Neural crest cell (in vitro differentiated cells): ENCODE data around the gene TNRC6B. TPM values are rescaled to one million over a fixed set of nuclear protein-coding genes. Genes with fewer than 3 reads are reported as not detected.
"Not testable (repeated sequence)": the region's sequence is repeated elsewhere in the genome, so short reads cannot be mapped to it uniquely, and the experiment has no call there.

Experiments
- DNase-seq: peaks from one replicate; pipeline ENCODE4 v3.0.0; 2021; ENCODE audit warnings: low read depth, mixed read lengths, low spot score
- H3K27ac Mint-ChIP-seq: one replicate; pipeline ENCODE4 v1.8.0; 2021; ENCODE audit warnings: mild to moderate bottlenecking, mixed read lengths; ENCODE audit not compliant: unreplicated experiment
- H3K27me3 Mint-ChIP-seq: 2 replicates; pipeline ENCODE4 v1.8.0; 2021; ENCODE audit warnings: low read depth, mild to moderate bottlenecking, mixed read lengths
- H3K36me3 Mint-ChIP-seq: 2 replicates; pipeline ENCODE4 v1.8.0; 2021; ENCODE audit warnings: low read depth, mild to moderate bottlenecking, mixed read lengths
- H3K4me1 Mint-ChIP-seq: 2 replicates; pipeline ENCODE4 v1.8.0; 2021; ENCODE audit warnings: mixed read lengths
- H3K4me3 Mint-ChIP-seq: one replicate; pipeline ENCODE4 v1.8.0; 2021; ENCODE audit warnings: mild to moderate bottlenecking, mixed read lengths
- H3K9me3 Mint-ChIP-seq: 2 replicates; pipeline ENCODE4 v1.8.0; 2021; ENCODE audit warnings: mixed read lengths
- total RNA-seq: library from RNA; stranded (reverse); gene quantifications from 2 replicates; pipeline ENCODE4 v1.2.1, GENCODE V29; 2021
- TF ChIP-seq, protein P1 (sequence below): fragments of 200-600 bp; sonication (generic); conservative IDR thresholded peaks from 2 replicates; pipeline ENCODE4 v1.5.0; 2021; ENCODE audit warnings: antibody characterized with exemption, mild to moderate bottlenecking

The TNRC6B gene
- total RNA-seq, 1 donor from 2014 or later = 36.8 TPM

DNA sequence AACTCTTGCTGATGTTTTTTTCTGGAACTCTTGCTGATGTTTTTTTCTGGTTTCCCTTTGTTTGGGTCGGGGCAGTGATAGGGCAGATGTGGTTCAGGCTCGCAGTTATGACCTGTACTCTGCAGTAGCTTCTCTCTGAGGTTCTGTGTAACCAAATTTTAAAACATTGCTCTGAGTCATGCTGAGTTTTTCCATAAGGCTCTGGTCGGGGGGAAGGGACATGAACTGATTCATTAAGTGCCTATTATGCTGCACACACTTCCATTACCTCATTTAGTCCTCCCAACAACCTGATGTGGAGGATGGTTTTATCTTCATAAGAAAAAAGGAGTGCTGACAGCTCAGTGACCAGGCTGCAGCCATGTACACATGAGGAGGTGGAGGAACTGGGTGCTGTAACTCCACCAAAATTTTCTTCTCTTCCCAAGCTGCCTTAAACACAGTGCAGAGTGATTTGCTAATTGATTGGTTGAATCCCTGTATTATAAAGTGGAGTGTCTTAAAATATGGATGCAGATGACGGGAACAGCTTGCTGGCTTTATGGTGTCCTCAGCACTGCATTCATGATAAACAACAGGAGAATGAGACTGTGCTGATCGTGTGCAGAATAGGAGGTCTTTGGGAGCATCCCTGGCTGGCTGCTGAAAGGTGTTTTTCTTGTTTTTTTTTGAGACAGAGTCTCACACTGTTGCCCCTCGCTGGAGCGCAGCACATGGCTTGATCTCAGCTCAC, 19.1 kb downstream of the TNRC6B start:
- no peaks in the 10 kb centered on the region for H3K36me3 Mint-ChIP-seq
- TF ChIP-seq, protein P1, sequence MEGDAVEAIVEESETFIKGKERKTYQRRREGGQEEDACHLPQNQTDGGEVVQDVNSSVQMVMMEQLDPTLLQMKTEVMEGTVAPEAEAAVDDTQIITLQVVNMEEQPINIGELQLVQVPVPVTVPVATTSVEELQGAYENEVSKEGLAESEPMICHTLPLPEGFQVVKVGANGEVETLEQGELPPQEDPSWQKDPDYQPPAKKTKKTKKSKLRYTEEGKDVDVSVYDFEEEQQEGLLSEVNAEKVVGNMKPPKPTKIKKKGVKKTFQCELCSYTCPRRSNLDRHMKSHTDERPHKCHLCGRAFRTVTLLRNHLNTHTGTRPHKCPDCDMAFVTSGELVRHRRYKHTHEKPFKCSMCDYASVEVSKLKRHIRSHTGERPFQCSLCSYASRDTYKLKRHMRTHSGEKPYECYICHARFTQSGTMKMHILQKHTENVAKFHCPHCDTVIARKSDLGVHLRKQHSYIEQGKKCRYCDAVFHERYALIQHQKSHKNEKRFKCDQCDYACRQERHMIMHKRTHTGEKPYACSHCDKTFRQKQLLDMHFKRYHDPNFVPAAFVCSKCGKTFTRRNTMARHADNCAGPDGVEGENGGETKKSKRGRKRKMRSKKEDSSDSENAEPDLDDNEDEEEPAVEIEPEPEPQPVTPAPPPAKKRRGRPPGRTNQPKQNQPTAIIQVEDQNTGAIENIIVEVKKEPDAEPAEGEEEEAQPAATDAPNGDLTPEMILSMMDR = no peak
- H3K9me3 Mint-ChIP-seq = no peaks in the 10 kb centered on the region
- no peak overlapping the region for H3K27ac Mint-ChIP-seq
- no peaks in the 10 kb centered on the region for H3K27me3 Mint-ChIP-seq
- peaks cover 44% of the 10 kb centered on the region for H3K4me1 Mint-ChIP-seq
- H3K4me3 Mint-ChIP-seq = no peak overlapping the region
- no peak for DNase-seq

- H3K9me3 Mint-ChIP-seq, H3K27me3 Mint-ChIP-seq, H3K36me3 Mint-ChIP-seq, DNase-seq, H3K27ac Mint-ChIP-seq, H3K4me3 Mint-ChIP-seq: not testable (repeated sequence)
- H3K4me1 Mint-ChIP-seq = peaks cover 43% of the 10 kb centered on the region
Measured at GRCh38 chr22:40197421-40197820, 19.7 kb downstream of the TNRC6B start.

GRCh38 chr22:40198733-40199132, 21.0 kb downstream of the TNRC6B start:
- no peak overlapping the region for H3K4me3 Mint-ChIP-seq

DNA sequence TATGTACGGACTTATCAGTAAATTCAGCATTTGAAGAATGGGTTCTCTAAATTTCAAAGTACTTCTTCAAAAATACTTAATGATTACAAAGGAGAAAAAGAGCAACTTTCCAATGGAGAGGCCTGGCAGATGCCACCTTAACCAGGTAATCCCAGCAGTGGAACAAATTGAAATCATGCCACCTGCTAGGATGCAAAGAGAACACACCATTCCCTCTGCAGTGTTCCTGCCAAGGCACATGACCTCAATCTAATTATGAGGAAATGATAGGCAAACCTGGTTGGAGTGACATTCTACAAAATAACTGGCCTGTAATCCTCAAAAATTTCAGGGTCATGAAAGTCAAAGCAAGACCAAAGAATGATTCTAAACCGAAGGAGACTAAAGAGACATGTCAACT, 21.5 kb downstream of the TNRC6B start:
- Mint-ChIP-seq H3K36me3 (no peaks in the 10 kb centered on the region), H3K27me3 (no peaks in the 10 kb centered on the region), H3K27ac (no peak overlapping the region), H3K4me1 (peaks cover 39% of the 10 kb centered on the region), H3K4me3 (no peak overlapping the region), H3K9me3 (no peaks in the 10 kb centered on the region)
- TF ChIP-seq, protein P1 = no peak
- no peak for DNase-seq

More at GRCh38 chr22:40198733-40199132, 21.0 kb downstream of the TNRC6B start:
- Mint-ChIP-seq H3K9me3 (no peaks in the 10 kb centered on the region), H3K27ac (no peak overlapping the region), H3K36me3 (no peaks in the 10 kb centered on the region), H3K27me3 (no peaks in the 10 kb centered on the region), H3K4me1 (peaks cover 38% of the 10 kb centered on the region)
- TF ChIP-seq, protein P1 = no peak
- DNase-seq = no peak

DNA sequence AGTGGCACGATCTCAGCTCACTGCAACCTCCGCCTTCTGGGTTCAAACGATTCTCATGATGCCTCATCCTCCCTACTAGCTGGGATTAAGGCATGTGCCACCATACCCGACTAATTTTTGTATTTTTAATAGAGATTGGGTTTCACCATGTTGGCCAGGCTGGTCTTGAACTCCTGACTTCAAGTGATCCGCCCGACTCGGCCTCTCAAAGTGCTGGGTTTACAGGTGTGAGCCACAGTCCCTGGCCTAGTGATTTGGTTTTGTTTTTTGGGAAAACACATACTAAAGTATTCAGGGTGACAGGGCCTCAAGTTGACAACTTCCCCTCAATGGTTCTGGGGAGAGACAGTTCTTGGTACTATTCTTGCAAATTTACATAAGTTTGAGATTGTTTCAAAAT, 22.1 kb downstream of the TNRC6B start:
- TF ChIP-seq, protein P1 = no peak
- Mint-ChIP-seq H3K36me3 (no peaks in the 10 kb centered on the region), H3K9me3 (no peaks in the 10 kb centered on the region), H3K4me3 (no peak overlapping the region), H3K4me1 (peaks cover 40% of the 10 kb centered on the region), H3K27ac (no peak overlapping the region), H3K27me3 (no peaks in the 10 kb centered on the region)
- no peak for DNase-seq

DNA sequence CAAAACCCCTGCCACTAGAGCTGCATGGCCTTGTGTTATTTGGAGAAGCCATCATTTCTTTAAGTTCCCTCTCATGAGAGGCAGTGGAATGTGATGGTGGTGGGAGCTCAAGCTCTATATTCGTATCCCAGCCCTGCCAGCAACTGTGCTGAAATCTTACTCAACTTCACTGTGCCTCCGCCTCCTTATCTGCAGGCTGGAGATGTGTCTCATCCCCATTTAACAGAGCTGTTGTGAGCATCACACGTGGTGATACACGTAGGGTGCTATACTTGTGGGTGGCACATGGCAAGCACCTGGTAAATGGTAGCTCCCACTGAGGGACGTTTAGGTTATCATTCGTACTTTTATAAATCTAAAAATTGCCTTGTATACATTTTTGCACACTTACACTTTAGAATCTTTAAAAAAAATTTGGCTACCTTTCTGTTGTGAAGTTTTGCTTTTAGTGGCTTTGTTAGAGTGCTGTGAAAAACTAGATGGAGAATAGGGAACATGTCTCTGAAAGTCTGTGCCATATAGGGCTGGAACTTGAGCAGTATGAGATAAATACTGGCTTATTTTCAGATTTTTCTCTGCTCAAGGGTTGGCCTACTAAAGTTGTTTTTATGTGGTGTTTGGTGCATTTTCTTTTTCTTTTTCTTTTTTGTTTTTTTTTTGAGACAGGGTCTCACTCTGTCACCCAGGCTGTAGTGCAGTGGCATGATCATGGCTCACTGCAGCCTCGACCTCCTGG, 23.2 kb downstream of the TNRC6B start:
- Mint-ChIP-seq H3K27me3 (no peaks in the 10 kb centered on the region), H3K36me3 (no peaks in the 10 kb centered on the region), H3K27ac (no peak overlapping the region), H3K9me3 (no peaks in the 10 kb centered on the region), H3K4me3 (no peak overlapping the region), H3K4me1 (peaks cover 40% of the 10 kb centered on the region)
- TF ChIP-seq, protein P1 = no peak
- no peak for DNase-seq
